SU-DHL-6 (cell line): ENCODE results near the gene ALPK3.

Experiments used
- H2AFZ ChIP-seq: fragments of 200-600 bp; sonication (generic); 2 replicates; pipeline ENCODE4 v1.6.1; 2014; ENCODE audit warnings: low read depth, mild to moderate bottlenecking, moderate library complexity, mixed read lengths, antibody characterized with exemption, low read length; ENCODE audit not compliant: severe bottlenecking
- H3F3A ChIP-seq: fragments of 200-600 bp; shearing (Covaris generic); 2 replicates; pipeline ENCODE4 v1.6.0; 2016; ENCODE audit warnings: antibody characterized with exemption, mild to moderate bottlenecking; ENCODE audit not compliant: insufficient read depth
- H3K27ac ChIP-seq: fragments of 200-600 bp; sonication (generic); 2 replicates; pipeline ENCODE4 v1.5.1; 2016; ENCODE audit warnings: low read depth, mild to moderate bottlenecking, low read length, moderate library complexity, mixed read lengths
- H3K27me3 ChIP-seq: fragments of 200-600 bp; sonication (generic), shearing (Covaris generic); 2 replicates; pipeline ENCODE4 v1.6.0; 2014; ENCODE audit warnings: mild to moderate bottlenecking, low read length
- H3K36me3 ChIP-seq: fragments of 200-600 bp; sonication (generic); 2 replicates; pipeline ENCODE4 v1.6.1; 2014; ENCODE audit warnings: mild to moderate bottlenecking, low read length, mixed read lengths
- H3K4me2 ChIP-seq: fragments of 300-600, 200-600 bp; shearing (Covaris generic), sonication (generic); 2 replicates; pipeline ENCODE4 v1.6.0; 2014; ENCODE audit warnings: low read length, low read depth, mild to moderate bottlenecking; ENCODE audit not compliant: poor library complexity, severe bottlenecking
- H3K4me3 ChIP-seq: fragments of 200-600 bp; sonication (generic); 2 replicates; pipeline ENCODE4 v1.5.1; 2014; ENCODE audit warnings: antibody characterized with exemption, low read length, mild to moderate bottlenecking, mixed read lengths; ENCODE audit not compliant: insufficient read depth, poor library complexity, severe bottlenecking
- H3K79me2 ChIP-seq: fragments of 200-600 bp; sonication (generic); 2 replicates; pipeline ENCODE4 v1.6.1; 2014; ENCODE audit warnings: mild to moderate bottlenecking, low read length, moderate library complexity; ENCODE audit not compliant: insufficient read depth
- H3K9ac ChIP-seq: fragments of 200-600 bp; sonication (generic); 2 replicates; pipeline ENCODE4 v1.7.0; 2014; ENCODE audit warnings: mild to moderate bottlenecking, low read length
- H3K9me2 ChIP-seq: fragments of 200-600 bp; sonication (generic); replicated peaks from 2 replicates; pipeline ENCODE4 v1.6.1; 2014; ENCODE audit warnings: low read length; ENCODE audit not compliant: insufficient read depth
- H3K9me3 ChIP-seq: fragments of 200-600 bp; sonication (generic); 2 replicates; pipeline ENCODE4 v1.6.1; 2014; ENCODE audit warnings: low read length, mixed read lengths; ENCODE audit not compliant: insufficient read depth
- H4K20me1 ChIP-seq: fragments of 200-600 bp; sonication (generic); 2 replicates; pipeline ENCODE4 v1.6.1; 2014; ENCODE audit warnings: low read depth, mild to moderate bottlenecking, antibody characterized with exemption, low read length, moderate library complexity, mixed read lengths
- CTCF ChIP-seq: fragments of 200-600 bp; sonication (generic); IDR thresholded peaks from one replicate; pipeline ENCODE4 v1.5.1; 2017; ENCODE audit warnings: antibody characterized with exemption, mild to moderate bottlenecking, low read length, moderate library complexity; ENCODE audit not compliant: insufficient read depth, poor library complexity, severe bottlenecking
- EZH2phosphoT487 ChIP-seq: fragments of 200-600 bp; sonication (generic), shearing (Covaris generic); conservative IDR thresholded peaks from 2 replicates; pipeline ENCODE4 v1.6.1; 2018; ENCODE audit warnings: mild to moderate bottlenecking, antibody characterized with exemption, low read length, moderate library complexity, mixed read lengths

The ALPK3 gene

DNA sequence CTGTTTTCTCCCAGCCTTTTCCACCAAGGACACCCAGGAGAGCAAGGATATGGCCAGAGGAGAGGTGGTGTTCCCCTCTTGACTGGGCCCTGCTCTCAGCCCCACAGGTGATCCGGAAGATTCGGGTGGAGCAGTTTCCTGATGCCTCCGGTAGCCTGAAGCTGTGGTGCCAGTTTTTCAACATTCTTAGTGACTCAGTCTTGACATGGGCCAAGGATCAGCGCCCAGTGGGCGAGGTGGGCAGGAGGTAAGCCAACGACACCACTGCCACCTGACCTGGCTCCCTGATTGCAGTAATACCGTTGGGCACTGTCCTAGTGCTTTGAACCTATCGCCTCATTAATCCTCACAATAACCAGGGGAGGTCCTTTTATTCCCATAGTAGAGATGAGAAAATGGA is 42.0 kb downstream of the ALPK3 start:
- Histone ChIP-seq H3K9me3 (no peaks in the 10 kb centered on the region), H2AFZ (no peak overlapping the region), H3K9ac (no peak overlapping the region), H3K79me2 (no peaks in the 10 kb centered on the region), H3K4me2 (no peak overlapping the region), H3K27me3 (no peaks in the 10 kb centered on the region), H3K9me2 (no peaks in the 10 kb centered on the region), H3K27ac (no peak overlapping the region), H3K4me3 (no peak overlapping the region), H3K36me3 (no peaks in the 10 kb centered on the region), H4K20me1 (no peaks in the 10 kb centered on the region), H3F3A (no peaks in the 10 kb centered on the region)
- TF ChIP-seq CTCF: no peak
- TF ChIP-seq EZH2phosphoT487: no peak

GRCh38 chr15:84859651-84860050 is 42.5 kb downstream of the ALPK3 start:
- TF ChIP-seq CTCF: no peak
- TF ChIP-seq EZH2phosphoT487: no peak
- Histone ChIP-seq H3K79me2 (no peaks in the 10 kb centered on the region), H3F3A (no peaks in the 10 kb centered on the region), H3K9ac (no peak overlapping the region), H3K27me3 (no peaks in the 10 kb centered on the region), H3K9me2 (no peaks in the 10 kb centered on the region), H3K4me2 (no peak overlapping the region), H3K27ac (no peak overlapping the region), H2AFZ (no peak overlapping the region), H3K9me3 (no peaks in the 10 kb centered on the region), H3K4me3 (no peak overlapping the region), H4K20me1 (no peaks in the 10 kb centered on the region), H3K36me3 (no peaks in the 10 kb centered on the region)

DNA sequence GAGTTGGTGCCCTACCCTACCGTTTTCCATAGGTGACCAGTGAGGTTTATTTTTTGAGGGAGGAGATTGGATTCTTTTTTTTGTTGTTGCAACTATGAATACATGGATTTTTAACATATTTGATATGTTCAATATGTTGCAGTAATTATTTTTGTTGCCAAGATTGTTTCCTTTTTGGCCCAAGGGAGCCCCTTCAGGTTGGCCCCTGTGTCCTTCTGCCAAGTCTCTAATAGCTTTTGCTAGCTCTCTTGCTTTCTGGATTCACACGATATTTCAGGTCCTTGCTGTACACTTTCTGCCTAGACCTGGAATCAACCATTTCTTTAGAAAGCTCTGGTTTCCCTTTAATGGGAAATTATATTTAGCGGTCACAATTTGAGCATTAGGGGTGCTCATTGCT is 44.6 kb downstream of the ALPK3 start:
- Histone ChIP-seq H4K20me1 (no peaks in the 10 kb centered on the region), H3F3A (no peaks in the 10 kb centered on the region)

More for the DNA sequence above, 44.6 kb downstream of the ALPK3 start:
- TF ChIP-seq CTCF (no peak), EZH2phosphoT487 (no peak)
- no peak overlapping the region for H3K4me3 ChIP-seq
- H3K4me2 ChIP-seq: no peak overlapping the region
- H3K27me3 ChIP-seq: no peaks in the 10 kb centered on the region
- no peak overlapping the region for H3K9ac ChIP-seq
- no peaks in the 10 kb centered on the region for H3K36me3 ChIP-seq
- no peaks in the 10 kb centered on the region for H3K9me2 ChIP-seq
- H3K79me2 ChIP-seq: no peaks in the 10 kb centered on the region
- no peaks in the 10 kb centered on the region for H3K9me3 ChIP-seq
- no peak overlapping the region for H2AFZ ChIP-seq
- H3K27ac ChIP-seq: no peak overlapping the region
